A673 (cell line): ENCODE data around the gene CCDC86.

ENCODE experiments used
- EZH2 ChIP-seq: fragments of 200-600 bp; sonication (generic); IDR thresholded peaks from 2 replicates; pipeline ENCODE4 v1.6.1; 2017; ENCODE audit warnings: borderline replicate concordance, low read depth, mild to moderate bottlenecking, mixed read lengths, antibody characterized with exemption, low read length; ENCODE audit not compliant: poor library complexity, severe bottlenecking
- TF ChIP-seq, protein P1 (sequence below): fragments of 300-800, 200-600 bp; sonication (generic); conservative IDR thresholded peaks from 2 replicates; pipeline ENCODE4 v1.5.1; 2017; ENCODE audit warnings: low read depth, mild to moderate bottlenecking, antibody characterized with exemption, low read length, moderate library complexity, mixed read lengths

DNA sequence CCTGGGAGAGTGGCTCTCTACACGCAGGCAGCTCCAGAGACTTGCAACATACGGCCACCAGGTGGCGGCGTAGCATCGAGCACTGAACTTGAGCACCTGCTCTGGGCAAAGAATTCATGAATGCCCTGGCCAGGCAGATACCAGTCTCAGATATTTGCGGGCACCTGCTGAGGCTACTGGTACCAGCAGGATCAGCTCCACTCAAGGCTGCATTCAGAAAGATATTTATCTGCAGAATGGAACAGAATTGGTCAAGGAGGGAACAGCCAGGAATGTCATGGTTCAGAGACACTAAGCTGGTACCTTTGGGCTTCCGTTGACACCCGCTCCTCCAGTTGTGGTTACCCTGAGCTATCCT, 10.8 kb upstream of the CCDC86 start:
- TF ChIP-seq, protein P1, sequence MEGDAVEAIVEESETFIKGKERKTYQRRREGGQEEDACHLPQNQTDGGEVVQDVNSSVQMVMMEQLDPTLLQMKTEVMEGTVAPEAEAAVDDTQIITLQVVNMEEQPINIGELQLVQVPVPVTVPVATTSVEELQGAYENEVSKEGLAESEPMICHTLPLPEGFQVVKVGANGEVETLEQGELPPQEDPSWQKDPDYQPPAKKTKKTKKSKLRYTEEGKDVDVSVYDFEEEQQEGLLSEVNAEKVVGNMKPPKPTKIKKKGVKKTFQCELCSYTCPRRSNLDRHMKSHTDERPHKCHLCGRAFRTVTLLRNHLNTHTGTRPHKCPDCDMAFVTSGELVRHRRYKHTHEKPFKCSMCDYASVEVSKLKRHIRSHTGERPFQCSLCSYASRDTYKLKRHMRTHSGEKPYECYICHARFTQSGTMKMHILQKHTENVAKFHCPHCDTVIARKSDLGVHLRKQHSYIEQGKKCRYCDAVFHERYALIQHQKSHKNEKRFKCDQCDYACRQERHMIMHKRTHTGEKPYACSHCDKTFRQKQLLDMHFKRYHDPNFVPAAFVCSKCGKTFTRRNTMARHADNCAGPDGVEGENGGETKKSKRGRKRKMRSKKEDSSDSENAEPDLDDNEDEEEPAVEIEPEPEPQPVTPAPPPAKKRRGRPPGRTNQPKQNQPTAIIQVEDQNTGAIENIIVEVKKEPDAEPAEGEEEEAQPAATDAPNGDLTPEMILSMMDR, result peak; percentile 97
- TF ChIP-seq EZH2, result no peak
